Jurkat, Clone E6-1 (cell line): ENCODE results near the gene ITGA4.

ENCODE experiments used
- DNase-seq: peaks from one replicate; pipeline ENCODE4 v3.0.0-alpha.2; 2011; ENCODE audit warnings: low read depth, low spot score
- H3K4me3 ChIP-seq: 2 replicates; pipeline ENCODE4 v1.5.1; 2011; ENCODE audit warnings: mild to moderate bottlenecking, low read length, control low read depth, moderate library complexity

ITGA4 gene

DNA sequence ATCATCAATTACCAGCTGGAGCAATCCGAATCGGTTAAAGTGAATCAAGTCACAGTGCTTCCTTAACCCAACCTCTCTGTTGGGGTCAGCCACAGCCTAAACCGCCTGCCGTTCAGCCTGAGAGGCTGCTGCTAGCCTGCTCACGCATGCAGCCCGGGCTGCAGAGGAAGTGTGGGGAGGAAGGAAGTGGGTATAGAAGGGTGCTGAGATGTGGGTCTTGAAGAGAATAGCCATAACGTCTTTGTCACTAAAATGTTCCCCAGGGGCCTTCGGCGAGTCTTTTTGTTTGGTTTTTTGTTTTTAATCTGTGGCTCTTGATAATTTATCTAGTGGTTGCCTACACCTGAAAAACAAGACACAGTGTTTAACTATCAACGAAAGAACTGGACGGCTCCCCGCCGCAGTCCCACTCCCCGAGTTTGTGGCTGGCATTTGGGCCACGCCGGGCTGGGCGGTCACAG, 496 bp upstream of the ITGA4 start:
- DNase-seq, result peak; percentile 96

GRCh38 chr2:181457741-181458425, 697 bp downstream of the ITGA4 start:
- peak; percentile 63 for DNase-seq

More for the DNA sequence above, 496 bp upstream of the ITGA4 start:
- H3K4me3 ChIP-seq, result peak overlapping the region; percentile 84

DNA sequence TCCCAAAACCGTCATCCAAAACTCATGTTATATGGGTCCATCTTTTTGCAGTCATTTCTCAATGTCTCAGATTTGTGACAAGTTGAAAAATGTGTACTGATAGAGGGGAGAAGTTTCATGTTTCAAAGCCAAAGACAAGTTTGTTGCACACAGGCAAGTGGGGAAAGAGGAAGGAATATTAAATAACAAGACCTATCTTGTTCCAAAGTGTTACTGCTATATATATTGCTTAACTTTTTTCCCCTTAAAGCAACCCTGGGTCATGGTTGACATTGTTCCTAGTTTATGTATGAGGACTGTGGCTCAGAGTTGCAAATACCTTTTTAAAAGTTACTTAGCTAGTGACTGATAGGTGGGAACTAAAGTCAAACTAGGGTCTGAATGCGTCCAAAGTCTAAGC, 1.7 kb downstream of the ITGA4 start:
- DNase-seq, result no peak
- peak overlapping the region; percentile 84 for H3K4me3 ChIP-seq

More at GRCh38 chr2:181457741-181458425, 697 bp downstream of the ITGA4 start:
- peak overlapping the region; percentile 84 for H3K4me3 ChIP-seq

GRCh38 chr2:181459621-181460021, 2.4 kb downstream of the ITGA4 start:
- no peak for DNase-seq
- peak overlapping the region; percentile 84 for H3K4me3 ChIP-seq

- no peak for DNase-seq
- H3K4me3 ChIP-seq, result peak overlapping the region; percentile 84
These were observed 4.1 kb downstream of the ITGA4 start for GRCh38 chr2:181461056-181461997.

GRCh38 chr2:181462033-181462432, 4.8 kb downstream of the ITGA4 start:
- DNase-seq, result no peak
- peak overlapping the region; percentile 84 for H3K4me3 ChIP-seq

- DNase-seq, result no peak
- H3K4me3 ChIP-seq, result no peak overlapping the region
These were observed 6.4 kb downstream of the ITGA4 start for GRCh38 chr2:181463588-181463987.

- no peak for DNase-seq
- no peak overlapping the region for H3K4me3 ChIP-seq
These were observed 7.8 kb downstream of the ITGA4 start for GRCh38 chr2:181464966-181465365.

- H3K4me3 ChIP-seq, result no peak overlapping the region
- DNase-seq, result no peak
These were observed 8.6 kb downstream of the ITGA4 start for GRCh38 chr2:181465676-181466375.

DNA sequence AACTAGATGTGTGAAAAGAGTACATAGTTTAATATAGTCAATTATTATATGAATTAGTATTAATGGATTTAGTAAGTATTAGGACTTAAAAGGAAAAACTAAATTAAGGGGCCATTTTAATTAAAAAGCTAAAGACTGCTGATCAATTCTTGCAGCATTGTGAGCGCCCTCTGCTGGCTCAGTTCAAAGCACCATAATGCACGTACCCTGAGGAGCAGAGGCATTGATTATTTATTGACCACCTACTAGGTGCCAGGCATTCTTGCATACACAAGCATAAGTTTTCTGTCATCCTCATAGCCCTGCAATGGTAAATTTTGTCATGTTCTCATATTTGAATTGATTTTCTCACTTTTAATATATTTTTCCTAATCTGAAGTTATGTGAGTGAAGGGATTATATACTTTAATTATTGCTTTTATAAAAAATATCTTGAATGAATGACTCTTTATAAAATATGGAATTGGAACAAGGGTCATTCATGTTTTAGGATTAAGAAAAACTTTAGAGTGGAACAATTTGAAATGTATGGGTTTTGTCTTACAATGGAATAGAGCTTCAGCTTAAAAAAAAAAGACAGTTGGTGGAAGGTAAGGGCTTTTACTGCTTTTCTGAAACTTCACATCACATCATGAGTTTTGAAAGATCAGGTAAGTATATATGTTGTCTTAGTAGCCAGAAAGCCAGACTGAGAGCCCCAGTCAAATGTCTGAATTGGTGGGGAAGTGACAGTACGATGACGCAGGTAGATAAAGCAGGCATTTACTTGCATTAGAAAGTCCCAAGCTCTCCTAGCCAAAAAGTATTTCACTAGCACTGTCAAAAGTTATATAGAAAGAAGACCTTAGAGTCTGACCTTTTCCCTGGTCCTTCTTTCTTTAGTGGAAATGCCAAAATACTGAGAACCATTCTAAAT, 9.7 kb downstream of the ITGA4 start:
- peak; percentile 68 for DNase-seq
- H3K4me3 ChIP-seq, result no peak overlapping the region

DNA sequence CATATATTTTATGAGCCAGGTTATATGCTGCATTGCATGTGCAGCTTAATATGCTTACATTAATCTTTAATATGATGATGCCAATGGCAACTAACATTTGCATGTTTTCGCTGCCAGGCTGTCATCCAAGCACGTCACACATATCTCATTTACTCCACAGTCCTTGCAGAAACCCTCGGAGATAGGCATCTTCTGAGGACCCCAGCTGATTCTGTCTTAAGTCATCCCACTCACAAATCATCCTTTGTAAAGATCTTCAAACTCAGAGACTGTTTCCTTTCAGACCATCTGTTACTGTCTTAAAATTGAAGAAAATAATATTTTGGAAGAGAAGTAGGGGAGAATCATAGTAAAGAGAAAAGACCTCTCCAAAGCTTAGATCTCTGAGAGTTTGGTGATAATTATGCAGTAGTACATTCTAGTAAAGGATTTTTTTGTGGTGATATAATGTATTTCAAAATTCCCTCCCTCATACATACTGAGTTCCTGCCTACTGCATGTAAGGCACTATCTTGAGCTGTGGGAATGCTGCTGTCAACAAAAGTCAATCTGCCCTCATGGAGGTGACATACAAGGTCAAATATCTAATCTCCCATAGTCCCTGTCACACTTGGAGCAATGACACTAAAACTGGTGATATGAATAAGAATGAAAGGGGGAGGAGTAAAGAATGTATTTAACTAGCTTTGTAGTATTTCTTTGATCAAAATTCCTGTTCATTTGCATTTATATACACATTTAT, 11.0 kb downstream of the ITGA4 start:
- no peak for DNase-seq
- H3K4me3 ChIP-seq, result no peak overlapping the region

- DNase-seq, result no peak
- H3K4me3 ChIP-seq, result no peak overlapping the region
These were observed 11.6 kb downstream of the ITGA4 start for GRCh38 chr2:181468811-181469210.

DNA sequence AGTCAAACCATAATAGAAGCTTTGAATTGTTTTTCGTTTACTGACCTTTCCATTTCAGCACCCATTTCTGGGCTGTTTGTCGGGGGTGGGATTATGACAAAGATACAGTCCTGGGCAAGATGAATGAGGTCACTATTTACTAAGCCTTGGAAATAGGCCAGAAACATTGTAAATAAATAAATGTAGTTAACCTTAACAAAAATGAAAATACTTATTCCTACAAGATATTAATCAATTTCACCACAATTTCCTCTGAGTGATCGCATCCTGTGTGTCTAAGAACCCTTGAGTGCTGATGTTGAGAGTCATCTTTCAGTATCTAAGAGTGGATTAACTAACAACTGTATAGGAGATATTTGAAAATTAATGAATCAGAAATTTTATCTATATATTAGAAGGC, 14.0 kb downstream of the ITGA4 start:
- no peak for DNase-seq
- no peak overlapping the region for H3K4me3 ChIP-seq

- no peak overlapping the region for H3K4me3 ChIP-seq
- DNase-seq, result no peak
These were observed 14.6 kb downstream of the ITGA4 start for GRCh38 chr2:181471783-181472182.

GRCh38 chr2:181472990-181473389, 15.8 kb downstream of the ITGA4 start:
- no peak overlapping the region for H3K4me3 ChIP-seq
- DNase-seq, result no peak

GRCh38 chr2:181474222-181474881, 17.2 kb downstream of the ITGA4 start:
- DNase-seq, result no peak

GRCh38 chr2:181483211-181483610, 26.0 kb downstream of the ITGA4 start:
- H3K4me3 ChIP-seq, result no peak overlapping the region
- DNase-seq, result no peak

More at GRCh38 chr2:181474222-181474881, 17.2 kb downstream of the ITGA4 start:
- no peak overlapping the region for H3K4me3 ChIP-seq
